NB4 (cell line): ENCODE results near the gene ZNF227.

ENCODE experiments used
- CTCF ChIP-seq: IDR thresholded peaks from one replicate; pipeline ENCODE4 v1.5.1; 2012; ENCODE audit warnings: low read depth, low read length
- MAX ChIP-seq: IDR thresholded peaks from 2 replicates; pipeline ENCODE4 v1.6.1; 2011; ENCODE audit warnings: low read depth, low read length
- POLR2A ChIP-seq: IDR thresholded peaks from 2 replicates; pipeline ENCODE4 v1.6.1; 2011; ENCODE audit warnings: mild to moderate bottlenecking; ENCODE audit not compliant: insufficient read length; ENCODE audit errors: extremely low read depth

DNA sequence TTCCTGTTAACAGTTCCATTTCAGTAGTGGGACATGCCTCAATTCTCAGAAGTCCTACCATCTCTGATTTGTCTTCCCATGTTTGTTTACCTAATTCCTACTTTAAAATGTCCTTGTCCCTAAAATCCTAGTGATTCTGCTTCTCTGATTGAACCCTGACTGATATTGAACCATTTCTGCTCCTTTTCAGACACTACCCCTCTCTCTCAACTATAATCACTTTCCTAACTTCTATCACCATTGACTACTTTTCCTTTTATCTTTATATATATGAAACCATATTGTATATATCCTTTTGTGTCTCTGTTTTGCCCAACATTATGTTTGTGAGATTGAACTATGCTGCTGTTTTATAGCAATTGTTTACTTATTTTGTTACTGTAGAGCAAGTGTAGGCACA lies 15.6 kb upstream of the ZNF227 start:
- TF ChIP-seq CTCF (no peak), POLR2A (no peak), MAX (no peak)
